GM11168 (cell line): Measurements from ENCODE around the gene OBSCN.

ENCODE experiments used
- in situ Hi-C: fragments of 300-500 bp; cut with MboI; formaldehyde crosslinking; loops from one replicate; pipeline ENCODE4 v1.12.0; 2022; ENCODE audit warnings: low sequenced_read_pairs; ENCODE audit not compliant: unreplicated experiment

The OBSCN gene

DNA sequence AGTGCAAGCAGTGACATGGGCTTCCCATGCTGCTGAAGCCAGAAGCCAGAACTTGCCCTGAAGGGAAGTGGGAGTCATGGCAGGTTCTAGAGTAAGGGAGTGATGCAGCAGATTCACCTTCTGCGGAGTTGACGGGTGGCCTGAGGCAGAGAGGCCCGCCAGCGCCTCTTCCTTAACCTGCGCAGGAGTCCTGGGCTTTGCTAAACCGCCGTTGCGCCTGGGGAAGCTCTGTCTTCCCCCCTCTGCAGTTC, 67.3 kb downstream of the OBSCN start:
- in situ Hi-C loops: no loop called here

DNA sequence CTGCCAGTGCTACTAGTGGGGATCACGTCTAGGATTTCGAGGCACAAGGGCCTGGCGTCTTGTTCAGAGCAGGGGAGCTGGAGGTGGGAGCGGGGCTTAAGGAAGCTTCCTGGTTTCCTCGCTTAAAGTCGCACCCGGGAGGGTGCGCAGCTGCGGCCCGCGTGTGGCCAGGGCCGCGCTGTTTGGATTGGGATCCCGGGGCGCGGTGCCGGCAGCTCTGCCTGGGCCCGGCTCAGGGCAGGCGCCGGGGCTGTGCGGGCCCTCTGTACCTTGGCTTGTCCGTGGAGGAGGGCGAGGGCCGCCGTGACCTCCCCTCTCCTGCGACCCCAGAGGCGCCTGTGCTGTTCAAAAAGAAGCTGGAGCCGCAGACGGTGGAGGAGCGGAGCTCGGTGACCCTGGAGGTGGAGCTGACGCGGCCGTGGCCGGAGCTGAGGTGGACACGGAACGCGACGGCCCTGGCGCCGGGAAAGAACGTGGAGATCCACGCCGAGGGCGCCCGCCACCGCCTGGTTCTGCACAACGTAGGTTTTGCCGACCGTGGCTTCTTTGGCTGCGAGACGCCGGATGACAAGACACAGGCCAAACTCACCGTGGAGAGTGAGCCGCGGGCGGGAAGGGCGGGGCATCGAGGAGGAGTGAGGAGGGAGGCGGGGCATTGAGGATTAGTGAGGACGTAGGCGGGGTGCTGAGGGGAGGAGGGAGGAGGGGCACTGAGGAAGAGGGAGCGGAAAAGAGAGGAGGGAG, 67.8 kb downstream of the OBSCN start:
- in situ Hi-C loops: no loop called here

DNA sequence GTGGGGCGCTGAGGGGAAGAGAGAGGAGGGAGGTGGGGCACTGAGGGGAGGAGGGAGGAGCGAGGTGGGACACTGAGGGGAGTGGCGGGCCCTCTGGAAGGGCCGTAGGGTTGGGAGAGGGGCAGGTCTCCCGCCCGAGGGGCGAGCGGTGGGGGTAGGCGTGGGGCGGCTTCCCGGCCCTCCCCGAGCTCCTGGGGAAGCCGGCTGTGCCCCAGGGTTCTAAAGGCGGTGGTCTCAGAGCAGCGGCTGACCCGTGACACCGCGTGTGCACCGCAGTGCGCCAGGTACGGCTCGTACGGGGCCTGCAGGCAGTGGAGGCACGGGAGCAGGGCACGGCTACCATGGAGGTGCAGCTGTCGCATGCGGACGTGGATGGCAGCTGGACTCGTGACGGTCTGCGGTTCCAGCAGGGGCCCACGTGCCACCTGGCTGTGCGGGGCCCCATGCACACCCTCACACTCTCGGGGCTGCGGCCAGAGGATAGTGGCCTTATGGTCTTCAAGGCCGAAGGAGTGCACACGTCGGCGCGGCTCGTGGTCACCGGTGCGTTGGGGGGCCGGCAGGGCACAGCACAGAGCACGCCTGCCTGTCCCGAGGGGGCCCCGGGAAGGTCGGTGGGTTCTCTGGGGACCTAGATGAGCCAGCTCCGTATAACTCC, 68.5 kb downstream of the OBSCN start:
- in situ Hi-C loops: no loop called here

DNA sequence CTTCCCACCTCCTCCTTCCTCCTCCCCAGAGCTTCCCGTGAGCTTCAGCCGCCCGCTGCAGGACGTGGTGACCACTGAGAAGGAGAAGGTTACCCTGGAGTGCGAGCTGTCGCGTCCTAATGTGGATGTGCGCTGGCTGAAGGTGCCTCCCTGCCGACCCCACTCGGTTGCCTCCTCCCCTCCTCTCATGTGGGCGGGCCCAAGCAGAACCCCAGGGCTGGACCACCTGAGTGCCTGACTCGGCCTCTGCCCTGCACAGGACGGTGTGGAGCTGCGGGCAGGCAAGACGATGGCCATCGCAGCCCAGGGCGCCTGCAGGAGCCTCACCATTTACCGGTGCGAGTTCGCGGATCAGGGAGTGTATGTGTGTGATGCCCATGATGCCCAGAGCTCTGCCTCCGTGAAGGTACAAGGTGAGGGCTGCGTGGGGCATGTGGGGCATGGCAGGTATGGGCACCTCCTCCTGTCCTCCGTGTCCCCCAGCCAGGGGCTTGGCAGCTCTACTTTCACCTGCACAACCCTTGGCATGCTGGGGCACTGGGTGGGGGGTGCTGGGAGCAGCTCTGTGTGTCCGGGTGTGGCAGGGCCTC, 69.2 kb downstream of the OBSCN start:
- in situ Hi-C loops: no loop called here

DNA sequence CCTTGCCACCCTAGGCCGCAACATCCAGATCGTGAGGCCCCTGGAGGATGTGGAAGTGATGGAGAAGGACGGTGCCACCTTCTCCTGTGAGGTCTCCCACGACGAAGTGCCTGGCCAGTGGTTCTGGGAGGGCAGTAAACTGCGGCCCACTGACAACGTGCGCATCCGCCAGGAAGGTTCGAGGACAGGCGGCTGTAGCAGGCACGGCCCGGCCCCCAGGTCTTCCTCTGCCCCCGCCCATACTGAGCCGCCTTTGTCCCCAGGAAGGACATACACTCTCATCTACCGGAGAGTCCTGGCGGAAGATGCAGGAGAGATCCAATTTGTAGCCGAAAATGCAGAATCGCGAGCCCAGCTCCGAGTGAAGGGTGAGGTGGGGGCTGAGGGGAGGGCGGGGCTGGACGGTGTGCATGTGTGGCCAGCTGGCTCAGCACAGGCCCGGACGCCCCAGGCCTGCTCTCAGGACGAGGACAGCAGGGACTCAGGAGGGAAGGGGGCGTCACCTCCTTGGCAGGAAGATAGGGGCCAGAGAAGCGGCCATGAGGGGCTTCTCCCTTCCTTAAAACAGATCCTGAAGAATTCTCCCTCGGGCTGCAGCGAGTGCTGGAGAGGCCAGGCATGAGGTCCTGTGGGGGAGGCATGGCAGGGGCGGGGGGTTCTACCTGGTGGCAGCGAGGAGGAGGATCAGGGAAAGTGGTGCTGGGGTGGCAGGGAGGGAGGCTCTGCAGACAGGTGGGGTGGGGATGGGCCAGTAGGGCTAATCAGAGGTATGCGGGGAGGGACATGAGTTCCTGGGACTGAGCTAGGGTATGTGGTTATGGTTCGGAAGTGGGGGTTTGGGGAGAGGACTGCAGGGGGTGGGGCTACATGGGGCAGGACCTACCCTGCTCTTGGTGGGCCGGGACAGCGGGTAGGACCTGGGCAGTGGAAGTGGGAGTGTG, 69.9 kb downstream of the OBSCN start:
- in situ Hi-C loops: no loop called here

DNA sequence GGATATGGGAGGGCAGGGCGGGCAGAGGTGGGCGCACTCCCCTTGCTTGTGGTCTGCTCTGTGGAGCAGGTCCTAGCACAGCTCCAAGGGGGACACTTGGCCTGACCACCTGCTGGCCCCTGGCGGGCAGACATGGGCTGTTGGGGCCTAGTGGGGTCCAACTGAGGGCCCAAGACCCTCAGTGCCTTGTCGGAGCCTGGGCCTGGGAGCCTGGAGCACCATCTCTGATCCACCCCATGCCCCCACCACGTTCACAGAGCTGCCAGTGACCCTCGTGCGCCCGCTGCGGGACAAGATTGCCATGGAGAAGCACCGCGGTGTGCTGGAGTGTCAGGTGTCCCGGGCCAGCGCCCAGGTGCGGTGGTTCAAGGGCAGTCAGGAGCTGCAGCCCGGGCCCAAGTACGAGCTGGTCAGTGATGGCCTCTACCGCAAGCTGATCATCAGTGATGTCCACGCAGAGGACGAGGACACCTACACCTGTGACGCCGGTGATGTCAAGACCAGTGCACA, 70.6 kb downstream of the OBSCN start:
- in situ Hi-C loops: no loop called here

DNA sequence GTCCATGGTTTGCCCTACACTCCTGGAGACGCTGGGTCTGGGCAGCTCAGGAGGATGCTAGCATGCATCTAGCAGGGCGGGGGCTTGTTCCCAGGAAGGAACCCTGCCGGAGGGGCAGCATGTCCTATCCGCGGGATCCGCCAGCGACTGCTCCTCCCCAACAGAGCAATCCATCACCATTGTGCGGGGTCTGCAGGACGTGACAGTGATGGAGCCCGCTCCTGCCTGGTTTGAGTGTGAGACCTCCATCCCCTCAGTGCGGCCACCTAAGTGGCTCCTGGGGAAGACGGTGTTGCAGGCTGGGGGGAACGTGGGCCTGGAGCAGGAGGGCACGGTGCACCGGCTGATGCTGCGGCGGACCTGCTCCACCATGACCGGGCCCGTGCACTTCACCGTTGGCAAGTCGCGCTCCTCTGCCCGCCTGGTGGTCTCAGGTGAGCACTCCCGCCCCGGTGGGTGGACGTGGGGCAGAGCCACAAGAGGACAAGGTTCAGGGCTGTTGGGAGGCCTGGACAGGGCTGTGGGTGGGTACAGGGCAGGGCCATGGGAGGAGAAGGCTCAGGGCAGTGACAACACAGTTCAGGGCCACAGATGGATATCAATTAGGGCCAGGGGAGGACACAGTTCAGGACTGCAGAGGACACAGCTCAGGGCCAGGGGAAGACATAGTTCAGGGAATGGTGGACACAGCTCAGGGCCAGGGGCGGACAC, 71.3 kb downstream of the OBSCN start:
- in situ Hi-C loops: no loop called here

DNA sequence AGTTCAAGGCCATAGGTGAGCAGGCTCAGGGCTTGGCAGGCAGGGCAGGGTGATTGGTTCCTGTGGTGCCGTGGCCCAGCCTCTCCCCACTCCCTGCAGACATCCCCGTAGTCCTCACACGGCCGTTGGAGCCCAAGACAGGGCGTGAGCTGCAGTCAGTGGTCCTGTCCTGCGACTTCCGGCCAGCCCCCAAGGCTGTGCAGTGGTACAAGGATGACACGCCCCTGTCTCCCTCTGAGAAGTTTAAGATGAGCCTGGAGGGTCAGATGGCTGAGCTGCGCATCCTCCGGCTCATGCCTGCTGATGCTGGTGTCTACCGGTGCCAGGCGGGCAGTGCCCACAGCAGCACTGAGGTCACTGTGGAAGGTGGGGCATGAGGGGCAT, 71.9 kb downstream of the OBSCN start:
- in situ Hi-C loops: no loop called here

DNA sequence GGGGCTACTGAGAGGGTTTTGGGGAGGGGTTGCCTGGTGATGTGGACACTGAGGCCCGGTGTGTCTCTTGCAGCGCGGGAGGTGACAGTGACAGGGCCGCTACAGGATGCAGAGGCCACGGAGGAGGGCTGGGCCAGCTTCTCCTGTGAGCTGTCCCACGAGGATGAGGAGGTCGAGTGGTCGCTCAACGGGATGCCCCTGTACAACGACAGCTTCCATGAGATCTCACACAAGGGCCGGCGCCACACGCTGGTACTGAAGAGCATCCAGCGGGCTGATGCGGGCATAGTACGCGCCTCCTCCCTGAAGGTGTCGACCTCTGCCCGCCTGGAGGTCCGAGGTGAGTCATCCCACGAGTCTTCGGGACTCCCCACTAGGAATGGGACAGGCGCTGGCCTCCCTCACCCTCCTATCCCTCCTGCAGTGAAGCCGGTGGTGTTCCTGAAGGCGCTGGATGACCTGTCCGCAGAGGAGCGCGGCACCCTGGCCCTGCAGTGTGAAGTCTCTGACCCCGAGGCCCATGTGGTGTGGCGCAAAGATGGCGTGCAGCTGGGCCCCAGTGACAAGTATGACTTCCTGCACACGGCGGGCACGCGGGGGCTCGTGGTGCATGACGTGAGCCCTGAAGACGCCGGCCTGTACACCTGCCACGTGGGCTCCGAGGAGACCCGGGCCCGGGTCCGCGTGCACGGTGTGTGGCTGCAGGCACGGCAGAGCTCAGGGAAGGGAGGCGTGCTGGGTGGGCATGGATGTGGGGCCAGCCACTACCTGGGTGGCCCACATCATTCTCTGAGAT, 72.5 kb downstream of the OBSCN start:
- in situ Hi-C loops: no loop called here

DNA sequence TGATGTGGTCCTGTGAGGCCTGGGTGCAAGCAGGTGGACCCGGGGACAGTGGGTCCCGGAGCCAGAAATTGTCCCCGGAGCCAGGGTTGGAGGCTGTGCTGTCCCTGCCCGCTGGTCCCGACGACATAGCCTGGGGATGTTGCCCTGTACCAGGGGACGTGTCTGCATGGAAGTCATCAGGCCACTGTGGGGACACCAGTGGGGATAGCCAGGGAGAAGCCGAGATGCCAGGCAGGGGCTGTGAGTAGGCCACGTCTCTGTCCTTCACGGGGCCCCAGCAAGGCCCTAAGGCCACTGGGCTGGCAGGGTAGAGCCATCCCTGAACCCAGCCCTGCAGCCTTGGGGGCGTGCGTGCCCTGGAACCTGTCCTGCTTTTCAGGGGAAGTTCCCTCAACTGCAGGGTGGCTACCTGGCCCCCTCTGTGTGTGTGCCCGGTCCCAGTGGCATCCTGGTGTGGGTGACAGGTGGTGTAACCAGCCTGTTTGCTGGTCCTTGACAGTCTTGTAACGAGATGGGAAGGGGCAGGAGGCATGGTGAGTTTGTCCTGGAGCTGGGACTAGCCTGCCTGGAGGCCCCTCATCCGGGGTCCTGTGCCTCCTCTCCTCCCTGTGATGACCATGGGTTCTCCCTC, 73.2 kb downstream of the OBSCN start:
- in situ Hi-C loops: no loop called here

DNA sequence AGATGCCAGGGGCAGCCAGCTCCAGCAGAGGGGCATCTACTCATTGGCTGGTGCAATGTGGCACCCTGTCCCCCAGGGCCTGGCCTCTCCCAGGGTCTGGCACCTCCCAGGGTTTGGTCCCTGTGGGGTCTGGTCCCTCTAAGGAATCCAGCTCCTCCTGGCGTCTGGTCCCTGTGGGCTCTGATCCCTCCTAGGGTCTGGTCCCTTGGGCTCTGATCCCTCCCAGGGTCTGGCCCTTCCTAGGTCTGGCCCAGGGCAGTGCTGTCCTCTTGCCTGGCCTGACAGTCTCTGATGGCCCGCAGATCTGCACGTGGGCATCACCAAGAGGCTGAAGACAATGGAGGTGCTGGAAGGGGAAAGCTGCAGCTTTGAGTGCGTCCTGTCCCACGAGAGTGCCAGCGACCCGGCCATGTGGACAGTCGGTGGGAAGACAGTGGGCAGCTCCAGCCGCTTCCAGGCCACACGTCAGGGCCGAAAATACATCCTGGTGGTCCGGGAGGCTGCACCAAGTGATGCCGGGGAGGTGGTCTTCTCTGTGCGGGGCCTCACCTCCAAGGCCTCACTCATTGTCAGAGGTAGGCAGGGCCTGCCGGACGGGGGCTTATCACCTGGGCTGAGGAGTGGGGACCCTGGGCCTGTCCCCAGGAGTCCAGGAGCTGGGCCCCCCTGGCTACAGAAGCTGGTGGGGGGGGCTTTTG, 73.9 kb downstream of the OBSCN start:
- in situ Hi-C loops: no loop called here

DNA sequence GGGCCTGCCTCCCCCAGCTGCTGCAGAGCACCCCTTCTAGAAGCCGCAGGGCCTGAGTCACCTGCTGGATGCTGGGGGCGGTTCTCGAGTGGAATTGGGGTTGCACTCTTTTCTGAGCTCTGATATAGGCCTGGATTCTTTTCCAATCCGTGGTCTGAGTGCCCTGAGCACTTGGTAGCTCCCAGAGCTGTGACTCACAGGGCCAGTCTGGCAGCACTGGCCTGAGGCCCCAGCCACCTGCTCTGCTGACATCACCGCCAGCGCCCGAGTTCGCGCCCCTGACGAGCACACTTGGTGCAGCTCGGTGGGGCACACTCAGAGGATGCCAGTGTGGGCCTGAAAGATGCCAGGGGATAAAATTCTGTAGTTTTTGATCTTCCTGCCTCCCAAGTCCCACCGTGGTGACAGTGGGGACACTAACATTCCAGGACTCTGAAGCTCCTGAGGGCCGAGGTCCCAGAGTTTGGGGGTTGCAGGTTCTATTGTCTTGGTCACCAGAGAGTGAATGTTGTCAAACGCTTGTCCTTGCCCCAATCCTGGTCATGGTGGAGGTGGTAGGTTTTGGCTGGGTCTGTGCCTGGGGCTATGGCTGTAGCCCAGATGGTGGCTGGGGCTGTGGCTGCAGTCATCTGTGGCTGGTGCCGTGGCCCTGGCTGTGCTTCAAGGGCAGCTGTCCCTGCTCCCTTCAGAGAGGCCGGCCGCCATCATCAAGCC, 74.6 kb downstream of the OBSCN start:
- in situ Hi-C loops: no loop called here

DNA sequence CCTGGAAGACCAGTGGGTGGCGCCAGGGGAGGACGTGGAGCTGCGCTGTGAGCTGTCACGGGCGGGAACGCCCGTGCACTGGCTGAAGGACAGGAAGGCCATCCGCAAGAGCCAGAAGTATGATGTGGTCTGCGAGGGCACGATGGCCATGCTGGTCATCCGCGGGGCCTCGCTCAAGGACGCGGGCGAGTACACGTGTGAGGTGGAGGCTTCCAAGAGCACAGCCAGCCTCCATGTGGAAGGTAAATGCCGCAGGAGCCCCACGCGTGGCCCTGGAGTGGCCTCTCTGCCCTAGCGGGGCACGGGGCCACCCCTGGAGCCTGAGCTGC, 75.2 kb downstream of the OBSCN start:
- in situ Hi-C loops: no loop called here

DNA sequence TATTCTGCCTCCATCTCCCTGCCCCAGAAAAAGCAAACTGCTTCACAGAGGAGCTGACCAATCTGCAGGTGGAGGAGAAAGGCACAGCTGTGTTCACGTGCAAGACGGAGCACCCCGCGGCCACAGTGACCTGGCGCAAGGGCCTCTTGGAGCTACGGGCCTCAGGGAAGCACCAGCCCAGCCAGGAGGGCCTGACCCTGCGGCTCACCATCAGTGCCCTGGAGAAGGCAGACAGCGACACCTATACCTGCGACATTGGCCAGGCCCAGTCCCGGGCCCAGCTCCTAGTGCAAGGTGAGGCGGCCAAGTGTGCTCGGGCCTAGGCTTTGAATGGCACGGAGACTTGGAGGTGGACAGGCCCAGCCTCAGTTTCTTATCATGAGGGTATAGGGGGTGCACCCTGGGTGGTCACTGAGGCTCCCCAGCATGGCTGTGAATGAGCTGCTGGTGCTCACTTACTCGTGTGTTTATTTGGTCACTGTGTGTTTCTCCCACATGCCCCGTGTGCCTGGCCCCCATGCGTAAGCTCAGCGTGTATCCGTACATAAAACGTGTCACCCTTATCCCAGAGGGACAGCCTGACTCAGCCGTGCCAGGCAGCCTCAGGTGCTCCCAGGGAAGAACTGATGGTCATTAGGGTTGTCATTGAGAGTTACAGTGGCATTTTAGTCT, 75.8 kb downstream of the OBSCN start:
- in situ Hi-C loops: no loop called here

DNA sequence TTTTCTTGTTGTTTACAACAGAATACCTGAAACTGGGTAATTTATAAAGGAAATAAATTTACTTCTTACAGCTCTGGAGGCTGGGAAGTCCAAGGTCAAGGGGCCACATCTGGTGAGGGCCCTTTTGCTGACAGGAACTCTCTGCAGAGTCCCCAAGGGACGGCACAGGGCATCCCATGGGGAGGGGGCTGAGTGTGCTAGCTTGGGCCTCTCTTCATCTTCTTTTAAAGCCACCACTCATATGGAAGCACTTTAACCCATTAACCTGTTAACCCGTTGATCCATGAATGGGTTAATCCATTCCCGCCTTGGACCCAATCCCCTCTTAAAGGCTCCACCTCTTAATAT, 76.3 kb downstream of the OBSCN start:
- in situ Hi-C loops: no loop called here

DNA sequence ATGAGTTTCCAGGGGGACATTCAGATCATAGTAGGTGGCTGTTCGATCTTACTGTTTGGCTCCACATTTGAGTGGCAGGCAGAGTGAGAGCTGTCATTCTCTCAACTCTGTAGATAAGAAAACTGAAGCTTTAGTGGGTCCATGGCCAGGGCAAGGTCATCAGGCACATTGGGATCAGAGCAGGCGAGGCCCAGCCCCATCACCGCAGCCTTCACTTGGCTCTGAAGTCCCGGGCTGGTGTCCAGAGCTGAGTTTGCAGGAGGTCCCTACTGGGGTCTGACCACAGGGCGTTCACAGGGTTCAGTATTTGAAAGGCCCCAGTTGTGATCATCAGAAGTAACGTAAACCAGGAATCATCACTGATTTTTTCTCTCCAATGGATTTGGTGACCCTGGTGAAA, 76.7 kb downstream of the OBSCN start:
- in situ Hi-C loops: no loop called here

DNA sequence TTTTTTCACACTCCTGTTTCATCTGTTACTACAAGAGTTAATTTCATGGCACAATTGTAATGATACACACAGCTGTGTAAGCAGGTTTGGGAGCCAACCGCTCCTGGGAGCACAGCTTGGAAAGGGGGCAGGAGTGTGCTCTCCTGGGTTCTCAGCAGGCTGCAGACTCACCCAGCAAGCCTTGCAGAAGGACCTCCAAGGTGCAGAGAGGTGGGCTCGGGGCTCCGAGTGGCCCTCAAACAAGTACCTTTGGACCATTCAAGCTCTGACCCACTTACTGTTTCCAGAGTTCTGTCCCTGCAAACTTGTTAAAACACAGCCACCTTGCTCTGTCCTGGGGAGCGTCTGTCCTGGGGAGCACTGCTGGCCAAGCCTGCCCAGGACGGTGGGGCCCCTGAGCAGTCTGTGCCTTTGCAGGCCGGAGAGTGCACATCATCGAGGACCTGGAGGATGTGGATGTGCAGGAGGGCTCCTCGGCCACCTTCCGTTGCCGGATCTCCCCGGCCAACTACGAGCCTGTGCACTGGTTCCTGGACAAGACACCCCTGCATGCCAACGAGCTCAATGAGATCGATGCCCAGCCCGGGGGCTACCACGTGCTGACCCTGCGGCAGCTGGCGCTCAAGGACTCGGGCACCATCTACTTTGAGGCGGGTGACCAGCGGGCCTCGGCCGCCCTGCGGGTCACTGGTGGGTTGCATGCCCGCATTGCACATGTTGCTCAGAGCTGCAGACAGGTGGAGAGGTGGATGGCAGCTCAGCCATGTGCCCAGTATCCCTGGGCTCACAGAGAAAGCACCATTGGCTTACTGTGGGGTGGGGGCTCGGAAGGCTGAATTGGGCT, 78.0 kb downstream of the OBSCN start:
- in situ Hi-C loops: no loop called here
